RPMI8226 (cell line): Measurements from ENCODE around the gene POLR1A.
A peak's percentile ranks its signal among the peaks of the same experiment; 100 is the strongest.

ENCODE experiments used
- DNase-seq: peaks from one replicate; pipeline ENCODE4 v3.0.0-alpha.2; 2015

The POLR1A gene

GRCh38 chr2:86019121-86019520 is 86.6 kb downstream of the POLR1A start:
- no peak for DNase-seq

GRCh38 chr2:86017901-86018896 is 87.5 kb downstream of the POLR1A start:
- DNase-seq: peak; percentile 21

- no peak for DNase-seq
Measured at GRCh38 chr2:86016581-86016980, 89.1 kb downstream of the POLR1A start.

GRCh38 chr2:86015699-86016098 is 90.0 kb downstream of the POLR1A start:
- DNase-seq: no peak

- no peak for DNase-seq
Measured at GRCh38 chr2:86015006-86015405, 90.7 kb downstream of the POLR1A start.

- DNase-seq: no peak
Measured at GRCh38 chr2:86014493-86014892, 91.2 kb downstream of the POLR1A start.

- DNase-seq: no peak
Measured at GRCh38 chr2:86012007-86012712, 93.5 kb downstream of the POLR1A start.

- DNase-seq: no peak
Measured at GRCh38 chr2:86011449-86011941, 94.2 kb downstream of the POLR1A start.

GRCh38 chr2:86010083-86010482 is 95.6 kb downstream of the POLR1A start:
- DNase-seq: no peak

GRCh38 chr2:86006524-86006923 is 99.2 kb downstream of the POLR1A start:
- no peak for DNase-seq

- no peak for DNase-seq
Measured at GRCh38 chr2:86003967-86004366, 101.7 kb downstream of the POLR1A start.

GRCh38 chr2:86003104-86003503 is 102.6 kb downstream of the POLR1A start:
- no peak for DNase-seq

GRCh38 chr2:86002375-86002774 is 103.3 kb downstream of the POLR1A start:
- DNase-seq: no peak

GRCh38 chr2:86001326-86001725 is 104.4 kb downstream of the POLR1A start:
- DNase-seq: no peak

GRCh38 chr2:86000938-86001312 is 104.8 kb downstream of the POLR1A start:
- no peak for DNase-seq

- no peak for DNase-seq
Measured at GRCh38 chr2:86000131-86000937, 105.4 kb downstream of the POLR1A start.

GRCh38 chr2:85999061-85999831 is 106.4 kb downstream of the POLR1A start:
- peak; percentile 73 for DNase-seq

- peak; percentile 61 for DNase-seq
Measured at GRCh38 chr2:85998071-85998991, 107.4 kb downstream of the POLR1A start.

- DNase-seq: peak; percentile 53
Measured at GRCh38 chr2:85997017-85997970, 108.4 kb downstream of the POLR1A start.

- peak; percentile 17 for DNase-seq
Measured at GRCh38 chr2:85996591-85996990, 109.1 kb downstream of the POLR1A start.
